ENCODE measurements around the gene CYP2U1. TPM values are rescaled to one million over a fixed set of nuclear protein-coding genes. Genes with fewer than 3 reads are reported as not detected.

The CYP2U1 gene
- total and polyA plus RNA-seq, 2 donors from 2014 or later: 5.9 to 6.3 TPM

GRCh38 chr4:107988763-107989035, 57.4 kb downstream of the CYP2U1 start:
- Histone ChIP-seq H3K36me3 (ENCODE audit: control insufficient read depth in 2 of 3, insufficient read depth in 3 of 3, low read length in 3 of 3) (no peaks in the 10 kb centered on the region), H3K4me3 (ENCODE audit: low read length in 3 of 3) (peak overlapping the region in 1 of 3 donors; percentile 79), H3K4me1 (ENCODE audit: control insufficient read depth in 2 of 3, insufficient read depth in 2 of 3, low read depth in 1 of 3, low read length in 3 of 3) (peaks cover 0 to 13% (median 5%) of the 10 kb centered on the region in 3 donors), H3K27ac (ENCODE audit: low read depth in 2 of 2, low read length in 2 of 2) (no peak overlapping the region), H3K27me3 (ENCODE audit: control insufficient read depth, insufficient read depth, low read length) (no peaks in the 10 kb centered on the region), H3K9ac (ENCODE audit: low read length in 3 of 3) (no peak overlapping the region), H3K9me3 (ENCODE audit: control insufficient read depth in 2 of 3, insufficient read depth in 1 of 3, low read length in 3 of 3) (no peaks in the 10 kb centered on the region)
- FAIRE-seq (no peak), DNase-seq (peak in 1 of 5 donors; percentile 6)
- TF ChIP-seq CTCF (IDR thresholded peaks at IDR 0.05; ENCODE audit: borderline replicate concordance, extremely low read depth, insufficient read depth): no peak
- intact Hi-C loops (cut with DNase I): no loop called here

DNA sequence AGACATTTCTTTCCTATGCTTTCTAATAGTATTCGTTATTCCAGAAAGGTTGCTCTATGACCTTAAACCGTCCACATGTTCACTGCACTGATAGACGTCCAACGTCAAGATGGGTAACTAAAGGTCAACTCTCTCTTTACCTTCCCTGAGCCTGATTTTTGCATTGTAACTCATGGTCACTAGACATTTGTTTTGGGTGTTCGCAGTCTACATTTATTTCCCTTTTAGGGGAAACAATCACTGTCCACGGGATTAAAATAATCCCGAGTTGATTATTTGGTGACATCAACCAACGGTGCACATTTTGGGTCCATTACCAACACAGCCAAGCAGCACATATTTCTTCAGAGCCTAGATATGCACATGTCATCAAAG, 57.8 kb downstream of the CYP2U1 start:
- H3K9ac ChIP-seq (ENCODE audit: low read length in 3 of 3): peak overlapping the region; percentile 68 to 81 (median 77)
- peak in 2 of 5 donors; percentile 10 to 27 for DNase-seq
- no peaks in the 10 kb centered on the region for H3K27me3 ChIP-seq (ENCODE audit: control insufficient read depth, insufficient read depth, low read length)
- no peak for FAIRE-seq
- peaks cover 0 to 13% (median 5%) of the 10 kb centered on the region in 3 donors for H3K4me1 ChIP-seq (ENCODE audit: control insufficient read depth in 2 of 3, insufficient read depth in 2 of 3, low read depth in 1 of 3, low read length in 3 of 3)
- H3K27ac ChIP-seq (ENCODE audit: low read depth in 2 of 2, low read length in 2 of 2): peak overlapping the region; percentile 57 to 91
- TF ChIP-seq CTCF (IDR thresholded peaks at IDR 0.05; ENCODE audit: borderline replicate concordance, extremely low read depth, insufficient read depth): no peak
- H3K9me3 ChIP-seq (ENCODE audit: control insufficient read depth in 2 of 3, insufficient read depth in 1 of 3, low read length in 3 of 3): no peaks in the 10 kb centered on the region
- H3K36me3 ChIP-seq (ENCODE audit: control insufficient read depth in 2 of 3, insufficient read depth in 3 of 3, low read length in 3 of 3): no peaks in the 10 kb centered on the region
- intact Hi-C loops (cut with DNase I): no loop called here
- peak overlapping the region; percentile 79 to 91 (median 84) for H3K4me3 ChIP-seq (ENCODE audit: low read length in 3 of 3)

GRCh38 chr4:107989537-107990386, 58.4 kb downstream of the CYP2U1 start, which contains the start of gene HADH:
TSS of gene HADH (plus strand) at chr4:107989889. CDS start at chr4:107989933, 44 bp downstream.
- Histone ChIP-seq H3K27me3 (ENCODE audit: control insufficient read depth, insufficient read depth, low read length) (no peaks in the 10 kb centered on the region), H3K36me3 (ENCODE audit: control insufficient read depth in 2 of 3, insufficient read depth in 3 of 3, low read length in 3 of 3) (no peaks in the 10 kb centered on the region), H3K9me3 (ENCODE audit: control insufficient read depth in 2 of 3, insufficient read depth in 1 of 3, low read length in 3 of 3) (no peaks in the 10 kb centered on the region), H3K9ac (ENCODE audit: low read length in 3 of 3) (peak within 1 kb of the TSS; percentile 75 to 81 (median 77)), H3K4me1 (ENCODE audit: control insufficient read depth in 2 of 3, insufficient read depth in 2 of 3, low read depth in 1 of 3, low read length in 3 of 3) (peaks cover 0 to 13% (median 5%) of the 10 kb centered on the region in 3 donors), H3K4me3 (ENCODE audit: low read length in 3 of 3) (peak within 1 kb of the TSS; percentile 79 to 91 (median 84)), H3K27ac (ENCODE audit: low read depth in 2 of 2, low read length in 2 of 2) (peak within 1 kb of the TSS; percentile 91)
- DNase-seq (peak; percentile 92 to 98 (median 96)), FAIRE-seq (no peak)
- intact Hi-C loops (cut with DNase I): no loop called here
- no peak for TF ChIP-seq CTCF (IDR thresholded peaks at IDR 0.05; ENCODE audit: borderline replicate concordance, extremely low read depth, insufficient read depth)
